Transverse colon (tissue), 4 donors: Measurements from ENCODE around the gene ONECUT1. TPM values are rescaled to one million over a fixed set of nuclear protein-coding genes. Genes with fewer than 3 reads are reported as not detected.
A peak's percentile ranks its signal among the peaks of the same experiment; 100 is the strongest.

ENCODE experiments used
- DNase-seq: peaks from one replicate; pipeline ENCODE4 v3.0.0-alpha.2; 2019
- H3K27ac ChIP-seq, 4 donors: fragments of 200-600 bp; sonication (generic); 2 replicates each; pipeline ENCODE4 v1.5.1; 2016 to 2018; ENCODE audit warnings: inconsistent platforms in 4 of 4
- H3K27me3 ChIP-seq: fragments of 200-600 bp; sonication (generic); 2 replicates; pipeline ENCODE4 v1.5.1; 2017; ENCODE audit warnings: inconsistent platforms
- H3K36me3 ChIP-seq, 4 donors: fragments of 200-600 bp; sonication (generic); 2 replicates each; pipeline ENCODE4 v1.5.1; 2017 to 2019; ENCODE audit warnings: inconsistent platforms in 4 of 4
- H3K4me1 ChIP-seq, 4 donors: fragments of 200-600 bp; sonication (generic); 2 replicates each; pipeline ENCODE4 v1.5.1; 2017 to 2020; ENCODE audit warnings: inconsistent platforms in 4 of 4
- H3K4me3 ChIP-seq, 4 donors: fragments of 200-600 bp; sonication (generic); 1 replicate in 1 of 4; 2 replicates in 3 of 4; pipeline versions ENCODE4 v1.5.1 to v1.6.1; 2017 to 2019; ENCODE audit warnings: inconsistent platforms in 4 of 4
- H3K9me3 ChIP-seq, 2 donors: fragments of 200-600 bp; sonication (generic); 2 replicates each; pipeline ENCODE4 v1.5.1; 2017 to 2019; ENCODE audit warnings: inconsistent platforms in 2 of 2
- CTCF ChIP-seq, 5 experiments: fragments of 200-600 bp in 3 of 5; fragments of 450-650 bp in 2 of 5; sonication (generic) in 3 of 5; IDR thresholded peaks; 1 replicate in 2 of 5; 2 replicates in 3 of 5; pipeline ENCODE4 v1.5.1; 2016 to 2017; ENCODE audit warnings: antibody characterized with exemption in 5 of 5, inconsistent platforms in 3 of 5, mild to moderate bottlenecking in 2 of 5, moderate library complexity in 1 of 5
- EP300 ChIP-seq: sonication (generic); formaldehyde crosslinking; IDR thresholded peaks from one replicate; pipeline ENCODE4 v1.6.1; 2017; ENCODE audit warnings: antibody characterized with exemption, low read depth
- POLR2A ChIP-seq: fragments of 450-650 bp; IDR thresholded peaks from one replicate; pipeline ENCODE4 v1.6.1; 2016; ENCODE audit warnings: antibody characterized with exemption, mild to moderate bottlenecking, moderate library complexity
- POLR2AphosphoS5 ChIP-seq, 3 donors: sonication (generic); formaldehyde crosslinking; IDR thresholded peaks; one replicate each; pipeline ENCODE4 v1.6.1; 2016; ENCODE audit warnings: antibody characterized with exemption in 3 of 3
- WGBS, 2 donors: methylation state at CpG; one replicate each; pipeline ENCODE4 v1.1.5; 2018; ENCODE audit warnings: low coverage in 1 of 2; 5-methylcytosine and 5-hydroxymethylcytosine counted together
- in situ Hi-C, 4 donors: fragments of 200-750 bp; cut with MboI; loops; one replicate each; pipeline versions ENCODE4 v1.15.0 to v1.15.1; 2017; ENCODE audit warnings: low sequenced_read_pairs in 3 of 4, low pct_ligation_motif_present in 1 of 4, low pct_unique_long_range_greater_than_20kb in 1 of 4
- intact Hi-C: fragments of 100-400 bp; cut with DNase I; formaldehyde crosslinking; loops from one replicate; pipeline ENCODE4 v1.15.1; 2023; ENCODE audit warnings: low total_unique reads
- total RNA-seq, 4 donors: library from RNA; depleted of rRNA; stranded (reverse); fragments of >200 nt; gene quantifications; one replicate each; pipeline ENCODE4 v1.1.0, GENCODE V29; 2016

Gene ONECUT1
- total RNA-seq, 4 donors from 2014 or later = 0.64 TPM; not detected in 3

DNA sequence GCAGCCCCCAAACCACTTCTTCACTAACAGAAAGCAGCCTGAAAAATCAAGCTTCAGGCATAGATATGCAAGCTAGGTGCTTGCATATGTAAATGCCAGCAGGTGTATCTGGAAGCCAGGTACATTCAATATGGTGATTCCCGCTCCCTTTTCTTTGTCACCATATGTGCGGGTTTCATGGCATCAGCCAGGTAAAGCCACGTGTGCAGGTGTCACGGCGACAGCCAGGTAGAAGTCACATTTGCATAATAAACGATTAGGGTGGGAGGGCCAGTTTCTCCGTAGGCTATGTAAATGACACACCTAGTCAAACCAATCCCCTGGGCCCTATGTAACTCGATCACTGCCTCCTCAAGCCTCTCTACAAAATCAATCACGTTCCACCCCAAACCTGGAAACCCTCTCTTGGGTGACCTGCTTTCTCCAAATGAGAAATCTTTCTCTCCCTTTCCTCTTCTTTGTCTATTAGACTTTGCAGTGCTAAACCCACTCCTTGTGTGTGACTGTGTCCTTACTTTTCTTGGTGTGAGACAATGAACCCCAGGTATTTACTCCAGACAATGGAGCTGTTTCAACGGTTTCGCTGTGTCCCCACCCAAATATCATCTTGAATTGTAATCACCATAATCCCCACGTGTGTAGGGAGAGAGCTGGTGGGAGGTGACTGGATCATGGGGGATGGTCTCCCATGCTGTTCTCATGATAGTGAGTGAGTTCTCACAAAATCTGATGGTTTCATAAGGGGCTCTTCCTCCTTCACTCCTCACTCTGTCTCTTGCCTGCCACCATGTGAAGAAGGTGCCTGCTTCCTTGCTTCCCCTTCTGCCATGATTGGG, 44.6 kb downstream of the ONECUT1 start:
- H3K27ac ChIP-seq = no peak overlapping the region
- no peak for DNase-seq
- no peaks in the 10 kb centered on the region for H3K4me1 ChIP-seq
- no peaks in the 10 kb centered on the region for H3K9me3 ChIP-seq
- no peak for TF ChIP-seq CTCF (IDR thresholded peaks at IDR 0.05)
- TF ChIP-seq POLR2AphosphoS5 (IDR thresholded peaks at IDR 0.05) = no peak
- TF ChIP-seq EP300 = no peak
- no peak for TF ChIP-seq POLR2A
- H3K36me3 ChIP-seq = no peaks in the 10 kb centered on the region
- intact Hi-C loops (no loop called here), in situ Hi-C loops (loop anchor here in 3 of 4 donors (25.0 kb wide), 4 partner anchors 133 to 483 kb away; no protein-coding TSS in a partner anchor)
- peaks cover 20% of the 10 kb centered on the region for H3K27me3 ChIP-seq
- H3K4me3 ChIP-seq = no peak overlapping the region
- 75% methylated on average over 12 of the region's 12 CpGs; no CpG with 5 or more reads in 1 of the 2 donors for WGBS, 2 donors

DNA sequence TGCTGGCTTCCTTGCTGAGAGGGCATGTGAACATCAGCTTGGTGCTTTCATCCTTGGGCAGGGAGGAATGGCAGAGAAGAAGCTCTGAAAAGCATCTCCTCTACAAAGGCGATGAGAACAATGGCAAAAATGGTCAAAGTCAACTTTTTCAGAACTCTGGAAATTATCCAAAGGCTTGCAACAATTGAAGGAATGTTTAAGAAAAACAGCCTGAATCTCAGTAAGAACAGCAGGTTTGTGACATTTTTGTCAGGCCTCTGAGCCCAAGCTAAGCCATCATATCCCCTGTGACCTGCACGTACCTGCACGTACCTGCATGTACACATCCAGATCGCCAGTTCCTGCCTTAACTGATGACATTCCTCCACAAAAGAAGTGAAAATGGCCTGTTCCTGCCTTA, 51.8 kb downstream of the ONECUT1 start:
- H3K27ac ChIP-seq = no peak overlapping the region
- 92 to 100% methylated on average over 1 to 4 of the region's 4 CpGs for WGBS, 2 donors
- in situ Hi-C loops (loop anchor here (10.0 to 25.0 kb wide), 6 partner anchors 126 to 494 kb away; no protein-coding TSS in a partner anchor), intact Hi-C loops (loop anchor here (5.0 kb wide), 1 partner anchor 486 kb away; no protein-coding TSS in a partner anchor)
- H3K36me3 ChIP-seq = no peaks in the 10 kb centered on the region
- H3K4me3 ChIP-seq = no peak overlapping the region
- H3K9me3 ChIP-seq = no peaks in the 10 kb centered on the region
- peaks cover 0 to 2% (median 0%) of the 10 kb centered on the region in 4 donors for H3K4me1 ChIP-seq
- DNase-seq = no peak
- no peaks in the 10 kb centered on the region for H3K27me3 ChIP-seq
- TF ChIP-seq CTCF (IDR thresholded peaks at IDR 0.05) = no peak
- TF ChIP-seq POLR2A = no peak
- TF ChIP-seq EP300 = no peak
- TF ChIP-seq POLR2AphosphoS5 (IDR thresholded peaks at IDR 0.05) = no peak

- no peak for TF ChIP-seq CTCF (IDR thresholded peaks at IDR 0.05)
- no peak for TF ChIP-seq POLR2AphosphoS5 (IDR thresholded peaks at IDR 0.05)
- TF ChIP-seq EP300 = no peak
- no peak for TF ChIP-seq POLR2A
- Histone ChIP-seq H3K9me3 (no peaks in the 10 kb centered on the region), H3K27me3 (no peaks in the 10 kb centered on the region), H3K27ac (no peak overlapping the region), H3K36me3 (no peaks in the 10 kb centered on the region), H3K4me3 (no peak overlapping the region), H3K4me1 (peaks cover 0 to 2% (median 0%) of the 10 kb centered on the region in 4 donors)
- WGBS, 2 donors = 50 to 85% methylated on average over 2 to 3 of the region's 3 CpGs
- intact Hi-C loops (loop anchor here (5.0 kb wide), 1 partner anchor 485 kb away; no protein-coding TSS in a partner anchor), in situ Hi-C loops (loop anchor here (10.0 to 25.0 kb wide), 6 partner anchors 125 to 493 kb away; no protein-coding TSS in a partner anchor)
- DNase-seq = no peak
Observed at GRCh38 chr15:52737720-52738119, 52.4 kb downstream of the ONECUT1 start.

DNA sequence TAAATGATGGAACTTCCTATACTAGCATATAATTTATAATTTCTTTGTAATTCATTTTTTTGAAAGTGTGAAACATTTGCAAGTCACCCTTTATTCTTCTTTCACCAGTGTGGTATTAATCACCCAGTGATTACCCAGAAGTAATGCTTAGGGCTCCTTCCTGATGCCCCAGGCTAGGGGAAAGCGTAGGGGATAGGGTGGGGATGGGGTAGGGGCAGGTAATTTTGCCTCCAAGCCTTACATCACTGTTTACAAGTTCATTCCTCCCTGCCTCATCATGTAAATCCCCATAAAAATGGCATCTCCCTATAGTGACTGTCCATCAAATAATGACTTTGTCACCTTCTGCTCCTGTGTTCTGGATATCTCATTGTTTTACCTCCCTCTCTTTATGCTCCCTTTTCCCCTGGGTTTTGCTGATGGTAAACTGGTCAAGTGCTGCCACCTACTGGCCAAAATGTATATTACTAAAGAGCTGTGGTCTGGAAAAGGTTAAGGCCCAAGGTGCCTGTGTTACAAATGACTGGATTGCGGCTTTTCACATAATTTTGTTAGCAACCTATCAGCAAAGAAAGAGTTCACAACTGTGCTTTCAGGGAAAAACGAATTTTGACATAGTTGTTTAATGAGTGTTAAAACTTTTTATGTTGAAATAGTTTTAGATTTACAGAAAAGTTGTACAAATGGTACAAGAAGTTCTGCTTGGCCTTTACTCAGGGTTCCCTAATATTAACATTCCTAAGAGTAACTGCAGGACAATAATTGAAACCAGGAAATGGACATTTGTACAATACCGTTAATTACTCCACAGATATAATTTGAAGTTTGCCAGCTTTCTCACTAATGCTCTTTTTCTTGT, 54.7 kb downstream of the ONECUT1 start:
- 54 to 58% methylated on average over 4 of the region's 4 CpGs for WGBS, 2 donors
- no peaks in the 10 kb centered on the region for H3K9me3 ChIP-seq
- no peaks in the 10 kb centered on the region for H3K27me3 ChIP-seq
- peak; percentile 70 for DNase-seq
- intact Hi-C loops = loop anchor here (5.0 kb wide), 1 partner anchor 483 kb away; no protein-coding TSS in a partner anchor
- H3K36me3 ChIP-seq = no peaks in the 10 kb centered on the region
- H3K4me3 ChIP-seq = no peak overlapping the region
- peaks cover 0 to 3% (median 1%) of the 10 kb centered on the region in 4 donors for H3K4me1 ChIP-seq
- H3K27ac ChIP-seq = no peak overlapping the region
- in situ Hi-C loops = loop anchor here (10.0 to 25.0 kb wide), 6 partner anchors 123 to 491 kb away; no protein-coding TSS in a partner anchor
- no peak for TF ChIP-seq POLR2AphosphoS5 (IDR thresholded peaks at IDR 0.05)
- TF ChIP-seq CTCF (IDR thresholded peaks at IDR 0.05) = peak; percentile 78 to 87 (median 81)
